HEK293T (cell line): ENCODE data around the gene PRAC1.

Source experiments
- BHLHE40 ChIP-seq: fragments of 450-650 bp; IDR thresholded peaks from 2 replicates; pipeline ENCODE4 v1.6.1; 2016; ENCODE audit warnings: mild to moderate bottlenecking, moderate library complexity, borderline replicate concordance
- FOXM1 ChIP-seq: fragments of 450-650 bp; IDR thresholded peaks from 2 replicates; pipeline ENCODE4 v1.6.1; 2017; ENCODE audit warnings: mild to moderate bottlenecking, borderline replicate concordance
- SUZ12 ChIP-seq: fragments of 450-650 bp; IDR thresholded peaks from 2 replicates; pipeline ENCODE4 v1.6.1; 2016; ENCODE audit warnings: mild to moderate bottlenecking
- ZNF384 ChIP-seq: fragments of 450-650 bp; IDR thresholded peaks from 2 replicates; pipeline ENCODE4 v1.6.1; 2016

DNA sequence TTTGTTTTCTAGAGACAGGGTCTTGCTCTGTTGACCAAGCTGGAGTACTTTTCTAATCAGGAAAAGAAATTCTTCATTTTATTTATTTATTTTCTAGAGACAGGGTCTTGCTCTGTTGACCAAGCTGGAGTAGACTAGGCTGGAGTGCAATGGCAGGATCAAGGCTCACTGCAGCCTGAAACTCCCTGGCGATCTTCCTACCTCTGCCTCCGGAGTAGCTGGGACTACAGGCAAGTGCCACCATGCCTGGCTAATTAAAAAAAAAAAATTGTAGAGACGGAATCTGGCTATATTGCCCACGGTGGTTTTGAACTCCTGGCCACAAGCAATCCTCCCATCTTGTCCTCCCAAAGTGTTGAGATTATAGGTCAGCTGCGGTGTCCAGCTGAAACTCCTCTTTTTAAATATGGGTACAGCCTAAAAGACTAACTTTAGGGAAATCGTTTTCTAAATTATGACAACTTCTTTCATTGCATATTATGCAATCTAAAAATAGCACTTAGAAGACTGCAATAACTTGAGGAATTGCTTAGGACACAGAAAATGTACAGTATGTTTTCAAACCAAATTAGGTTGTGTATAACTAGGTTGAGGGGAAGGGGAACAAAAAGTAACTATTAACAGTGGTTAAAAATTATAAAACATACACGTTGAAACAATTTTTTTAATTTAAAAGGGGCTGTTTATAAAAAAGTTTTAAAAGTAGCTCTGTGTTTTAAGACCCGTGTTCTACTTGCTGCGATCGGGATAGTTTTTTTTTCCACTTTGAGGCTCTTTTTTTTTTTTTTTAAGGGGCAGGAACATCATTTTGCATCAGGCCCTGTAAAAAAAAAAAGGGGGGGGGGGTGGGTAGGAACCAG, 4.7 kb downstream of the PRAC1 start:
- TF ChIP-seq SUZ12, result no peak
- no peak for TF ChIP-seq FOXM1
- TF ChIP-seq ZNF384, result no peak
- TF ChIP-seq BHLHE40, result no peak
